Nephron (organoid): ENCODE results near the gene PLPP3.

ENCODE experiments used
- H3K27ac Mint-ChIP-seq, 3 experiments: 2 replicates each; pipeline ENCODE4 v1.8.0; 2020; ENCODE audit warnings: mixed read lengths in 3 of 3, mild to moderate bottlenecking in 2 of 3, moderate library complexity in 1 of 3
- H3K27me3 Mint-ChIP-seq: 2 replicates; pipeline ENCODE4 v1.8.0; 2021; ENCODE audit warnings: low read depth, mild to moderate bottlenecking, moderate library complexity, mixed read lengths
- H3K36me3 Mint-ChIP-seq: 2 replicates; pipeline ENCODE4 v1.8.0; 2020; ENCODE audit warnings: low read depth, mixed read lengths
- H3K4me1 Mint-ChIP-seq: 2 replicates; pipeline ENCODE4 v1.8.0; 2020; ENCODE audit warnings: mixed read lengths
- H3K4me3 Mint-ChIP-seq, 3 experiments: 2 replicates each; pipeline ENCODE4 v1.8.0; 2020; ENCODE audit warnings: mild to moderate bottlenecking in 3 of 3, mixed read lengths in 3 of 3, moderate library complexity in 2 of 3
- H3K9me3 Mint-ChIP-seq: 2 replicates; pipeline ENCODE4 v1.8.0; 2020; ENCODE audit warnings: mixed read lengths
- TF ChIP-seq, protein P1 (sequence below), 3 experiments: fragments of 200-600 bp; sonication (generic); IDR thresholded peaks; one replicate each; pipeline ENCODE4 v1.5.0; 2021; ENCODE audit warnings: antibody characterized with exemption in 3 of 3; ENCODE audit not compliant: unreplicated experiment in 3 of 3

PLPP3 gene

DNA sequence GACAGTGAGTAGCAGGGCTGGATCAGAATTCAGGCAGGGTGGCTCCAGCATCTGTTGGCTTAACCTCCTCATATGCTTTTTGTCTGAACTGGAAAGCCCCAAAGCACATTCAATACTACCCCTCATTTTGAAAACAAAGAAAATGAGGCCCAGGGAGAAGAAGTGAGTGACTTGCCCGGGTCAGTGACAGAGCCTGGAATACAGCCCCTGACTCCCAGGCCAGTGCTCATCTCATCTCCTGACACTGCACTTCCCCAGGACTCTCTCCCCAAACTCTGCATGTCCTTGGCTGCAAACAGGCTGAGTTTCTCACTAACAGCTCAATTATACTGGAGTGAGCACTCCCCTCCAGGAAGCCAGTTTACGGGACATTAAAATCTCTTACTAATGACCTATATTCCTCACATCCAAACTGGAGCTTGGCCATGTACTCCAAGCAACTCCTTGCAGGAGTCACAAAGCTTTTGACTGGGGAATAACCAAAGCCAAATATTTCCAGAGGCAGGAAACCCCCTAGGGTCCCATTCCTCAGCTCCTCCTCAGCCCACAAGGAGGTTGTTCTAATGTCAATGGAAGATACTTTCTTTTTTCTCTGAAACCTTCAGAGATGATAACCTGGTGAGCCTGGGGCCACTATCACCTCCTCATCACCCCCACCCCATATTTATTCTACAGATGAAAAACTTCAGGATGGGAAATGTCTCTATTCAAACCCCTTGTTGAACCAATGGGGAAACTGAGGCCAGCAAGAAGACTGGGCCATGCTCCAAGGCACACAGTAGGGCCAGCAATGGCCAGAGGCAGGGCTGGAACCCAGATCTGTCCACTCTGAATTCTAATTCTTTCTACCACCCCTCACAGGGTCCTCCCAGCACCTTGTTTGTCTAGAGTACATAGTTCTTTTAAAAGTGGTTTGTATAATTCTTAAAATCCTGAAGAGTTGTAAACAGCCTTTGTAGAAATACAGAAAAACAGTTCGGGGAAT, 127.0 kb downstream of the PLPP3 start:
- Mint-ChIP-seq H3K4me1 (peaks cover 54% of the 10 kb centered on the region), H3K4me3 (peak overlapping the region in 1 of 3 experiments; percentile 31), H3K9me3 (no peaks in the 10 kb centered on the region), H3K36me3 (no peaks in the 10 kb centered on the region), H3K27ac (peak overlapping the region; percentile 67 to 93 (median 84)), H3K27me3 (no peaks in the 10 kb centered on the region)
- TF ChIP-seq, protein P1, sequence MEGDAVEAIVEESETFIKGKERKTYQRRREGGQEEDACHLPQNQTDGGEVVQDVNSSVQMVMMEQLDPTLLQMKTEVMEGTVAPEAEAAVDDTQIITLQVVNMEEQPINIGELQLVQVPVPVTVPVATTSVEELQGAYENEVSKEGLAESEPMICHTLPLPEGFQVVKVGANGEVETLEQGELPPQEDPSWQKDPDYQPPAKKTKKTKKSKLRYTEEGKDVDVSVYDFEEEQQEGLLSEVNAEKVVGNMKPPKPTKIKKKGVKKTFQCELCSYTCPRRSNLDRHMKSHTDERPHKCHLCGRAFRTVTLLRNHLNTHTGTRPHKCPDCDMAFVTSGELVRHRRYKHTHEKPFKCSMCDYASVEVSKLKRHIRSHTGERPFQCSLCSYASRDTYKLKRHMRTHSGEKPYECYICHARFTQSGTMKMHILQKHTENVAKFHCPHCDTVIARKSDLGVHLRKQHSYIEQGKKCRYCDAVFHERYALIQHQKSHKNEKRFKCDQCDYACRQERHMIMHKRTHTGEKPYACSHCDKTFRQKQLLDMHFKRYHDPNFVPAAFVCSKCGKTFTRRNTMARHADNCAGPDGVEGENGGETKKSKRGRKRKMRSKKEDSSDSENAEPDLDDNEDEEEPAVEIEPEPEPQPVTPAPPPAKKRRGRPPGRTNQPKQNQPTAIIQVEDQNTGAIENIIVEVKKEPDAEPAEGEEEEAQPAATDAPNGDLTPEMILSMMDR (IDR thresholded peaks at IDR 0.05; ENCODE audit: unreplicated experiment in 3 of 3) = no peak

DNA sequence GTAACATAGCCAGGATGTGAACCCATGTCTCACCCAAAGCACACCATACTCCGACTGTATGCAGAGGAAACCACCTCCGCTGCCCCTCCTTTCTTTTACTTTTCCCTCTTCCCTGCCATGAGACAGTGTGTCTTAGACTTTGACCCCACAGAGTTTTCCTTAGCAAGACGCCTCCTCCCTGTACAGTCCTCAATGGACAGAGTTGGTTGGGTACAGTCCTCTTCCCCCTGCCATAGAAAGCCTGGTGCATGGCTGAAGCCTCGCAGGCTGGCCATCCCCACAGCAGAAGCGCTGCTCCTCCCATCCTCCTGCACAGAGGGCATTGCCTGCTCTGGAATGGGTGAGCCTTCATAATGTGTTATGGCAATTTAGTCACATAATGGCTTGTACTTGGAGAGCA, 127.9 kb downstream of the PLPP3 start:
- H3K27me3 Mint-ChIP-seq = peaks cover 4% of the 10 kb centered on the region
- TF ChIP-seq, protein P1 (IDR thresholded peaks at IDR 0.05; ENCODE audit: unreplicated experiment in 3 of 3) = no peak
- peak overlapping the region; percentile 67 to 93 (median 84) for H3K27ac Mint-ChIP-seq
- no peaks in the 10 kb centered on the region for H3K36me3 Mint-ChIP-seq
- no peaks in the 10 kb centered on the region for H3K9me3 Mint-ChIP-seq
- H3K4me1 Mint-ChIP-seq = peaks cover 60% of the 10 kb centered on the region
- peak overlapping the region in 1 of 3 experiments; percentile 3 for H3K4me3 Mint-ChIP-seq

DNA sequence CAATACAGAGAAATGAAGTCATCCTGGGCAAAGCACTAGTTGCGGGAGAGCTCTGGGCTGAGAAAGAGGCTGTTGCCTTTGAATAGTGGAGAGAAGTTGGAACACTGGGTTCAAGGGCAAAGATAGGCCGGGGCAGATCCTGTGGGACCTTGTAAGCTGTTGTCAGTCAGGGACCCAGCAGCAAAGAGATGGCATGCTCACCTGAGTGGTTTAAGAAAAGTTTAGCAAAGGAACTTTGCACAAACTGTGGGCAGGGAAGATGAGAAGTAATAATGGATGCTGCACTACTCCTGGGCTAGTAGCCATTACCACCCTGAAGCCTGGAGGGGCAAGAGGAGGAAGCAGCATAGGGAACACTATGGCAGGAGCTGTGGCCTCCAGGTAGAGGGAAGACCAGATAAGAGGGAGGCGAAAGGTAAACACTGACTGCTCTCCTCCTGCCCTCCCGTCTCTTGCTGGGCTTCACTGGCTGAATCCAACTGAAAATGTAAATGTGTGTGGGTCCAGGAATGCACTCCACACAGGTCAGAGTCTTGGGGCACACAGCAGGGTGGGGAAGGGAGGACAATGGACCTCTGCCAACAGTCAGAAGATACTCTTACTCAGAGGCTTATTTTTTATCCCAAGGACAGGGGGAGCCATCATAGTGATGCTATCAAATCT, 129.2 kb downstream of the PLPP3 start:
- peaks cover 65% of the 10 kb centered on the region for H3K4me1 Mint-ChIP-seq
- no peaks in the 10 kb centered on the region for H3K36me3 Mint-ChIP-seq
- no peaks in the 10 kb centered on the region for H3K9me3 Mint-ChIP-seq
- peak overlapping the region; percentile 38 to 76 (median 66) for H3K27ac Mint-ChIP-seq
- H3K27me3 Mint-ChIP-seq = peaks cover 4% of the 10 kb centered on the region
- H3K4me3 Mint-ChIP-seq = no peak overlapping the region
- TF ChIP-seq, protein P1 (IDR thresholded peaks at IDR 0.05; ENCODE audit: unreplicated experiment in 3 of 3) = no peak

DNA sequence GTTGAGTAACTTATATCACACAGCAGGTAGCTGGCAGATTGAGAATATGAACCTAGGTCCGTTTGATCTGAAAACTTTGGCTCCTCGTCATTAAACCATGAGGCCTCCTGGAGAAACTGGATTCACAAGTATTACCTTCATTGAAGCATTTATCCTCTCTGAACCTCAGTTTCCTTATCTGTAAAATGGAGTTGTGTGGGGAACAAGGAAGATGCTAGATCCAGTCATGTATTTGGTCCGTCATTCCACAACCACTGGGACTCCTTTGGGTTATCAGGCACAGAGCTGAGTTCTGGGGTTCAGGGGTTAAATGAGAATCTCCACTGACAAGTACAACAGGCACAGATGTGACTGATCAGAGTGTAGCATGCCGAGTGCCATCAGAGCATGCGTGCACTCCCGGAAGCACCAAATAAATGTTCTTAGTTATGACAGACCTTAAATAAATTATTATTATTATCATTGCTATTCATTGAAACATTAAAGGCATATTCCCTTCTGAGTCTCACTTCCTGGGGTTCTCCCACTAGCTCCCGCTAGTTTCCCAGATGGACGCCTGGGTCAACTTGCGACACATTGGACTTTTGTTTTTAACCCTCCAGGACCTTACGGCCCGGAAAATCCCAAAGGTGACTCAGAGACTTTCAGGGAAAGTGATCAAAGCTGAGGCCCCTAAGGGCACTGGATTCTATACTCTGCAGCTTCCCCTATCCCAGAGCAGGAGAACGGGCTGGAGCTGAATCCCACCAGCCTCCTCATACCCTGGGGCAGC, 130.6 kb downstream of the PLPP3 start:
- peaks cover 4% of the 10 kb centered on the region for H3K27me3 Mint-ChIP-seq
- H3K9me3 Mint-ChIP-seq = no peaks in the 10 kb centered on the region
- H3K4me1 Mint-ChIP-seq = peaks cover 64% of the 10 kb centered on the region
- no peak overlapping the region for H3K4me3 Mint-ChIP-seq
- no peak overlapping the region for H3K27ac Mint-ChIP-seq
- no peaks in the 10 kb centered on the region for H3K36me3 Mint-ChIP-seq
- TF ChIP-seq, protein P1 (IDR thresholded peaks at IDR 0.05; ENCODE audit: unreplicated experiment in 3 of 3) = no peak

DNA sequence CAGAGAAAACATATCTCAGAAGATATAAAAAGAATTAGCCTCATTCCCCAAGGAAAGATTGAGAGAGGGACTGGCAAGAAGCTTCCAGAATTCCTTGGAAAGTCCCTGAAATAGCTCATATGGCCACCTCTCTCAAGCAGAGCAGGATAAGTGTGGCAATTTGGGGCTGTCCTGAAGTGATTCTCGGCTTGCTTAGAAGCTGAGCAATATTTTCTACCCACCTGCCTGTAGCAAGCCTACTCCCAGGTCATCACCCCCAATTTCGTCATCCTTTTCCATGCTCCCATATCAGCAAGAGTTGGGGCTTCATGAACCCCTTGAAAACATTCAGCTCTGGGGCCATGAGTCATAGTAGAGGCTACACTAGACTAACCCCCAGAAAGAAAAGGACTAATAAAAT, 131.5 kb downstream of the PLPP3 start:
- peaks cover 4% of the 10 kb centered on the region for H3K27me3 Mint-ChIP-seq
- peaks cover 55% of the 10 kb centered on the region for H3K4me1 Mint-ChIP-seq
- no peaks in the 10 kb centered on the region for H3K9me3 Mint-ChIP-seq
- TF ChIP-seq, protein P1 (IDR thresholded peaks at IDR 0.05; ENCODE audit: unreplicated experiment in 3 of 3) = no peak
- no peak overlapping the region for H3K27ac Mint-ChIP-seq
- H3K36me3 Mint-ChIP-seq = no peaks in the 10 kb centered on the region
- H3K4me3 Mint-ChIP-seq = no peak overlapping the region
